ENCODE results near the gene GPN1.
"Not testable (repeated sequence)": the region's sequence is repeated elsewhere in the genome, so short reads cannot be mapped to it uniquely, and the experiment has no call there.

GPN1 gene

DNA sequence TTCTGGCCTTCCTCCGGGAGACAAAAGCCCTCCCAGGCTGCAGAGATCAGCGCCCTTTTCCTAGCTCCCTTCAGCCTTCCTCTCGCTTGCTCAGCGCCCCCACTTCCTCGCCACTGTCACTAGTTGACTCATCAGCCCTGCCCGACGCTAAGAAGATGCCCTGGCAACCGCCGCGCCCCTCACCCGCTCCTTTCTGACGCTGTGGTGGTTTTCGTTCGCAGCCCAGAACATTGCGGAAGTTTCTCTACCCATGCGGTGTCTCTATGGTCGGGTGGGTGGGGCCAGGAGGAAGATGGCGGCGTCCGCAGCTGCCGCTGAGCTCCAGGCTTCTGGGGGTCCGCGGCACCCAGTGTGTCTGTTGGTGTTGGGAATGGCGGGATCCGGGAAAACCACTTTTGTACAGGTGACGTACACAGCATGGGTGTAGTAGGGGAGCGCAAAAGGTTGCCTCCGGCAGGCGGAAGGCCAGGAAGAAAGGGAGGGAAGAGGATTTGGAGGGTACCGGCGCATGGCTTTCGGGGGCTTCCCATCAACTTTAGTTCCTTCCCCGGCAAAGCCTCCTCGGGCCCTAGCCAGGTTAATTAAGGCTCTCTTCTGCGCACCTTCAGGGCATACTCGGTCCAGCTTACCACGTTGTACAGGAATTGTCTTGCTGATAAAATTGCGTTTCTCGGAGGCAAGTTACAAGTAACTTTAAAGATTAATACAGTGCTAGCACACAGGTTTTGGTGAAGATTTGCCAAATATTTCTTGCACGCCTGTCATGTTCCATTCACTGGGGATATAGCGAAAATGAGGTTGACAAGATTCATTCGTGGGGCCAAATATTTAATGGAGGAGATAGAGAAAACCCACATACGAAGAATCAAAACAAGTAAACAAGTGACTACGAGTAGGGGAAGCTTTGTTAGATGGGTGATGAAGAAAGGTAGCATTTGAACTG is at the start of gene GPN1, which contains the start of gene CCDC121:
GPN1 (plus strand) TSS at position 284 of the 943 bp plus-strand sequence; CDS start at position 293, 9 bp downstream.
CCDC121 (minus strand) TSS at position 246 of the 943 bp plus-strand sequence. CDS start 1,213 bp downstream, outside the sequence.
- peak; percentile 87 to 94 (median 89) for DNase-seq

GRCh38 chr2:27581417-27582128 is 47.3 kb upstream of the GPN1 start:
- DNase-seq = no peak

- no peak for DNase-seq
Observed at GRCh38 chr2:27582129-27582694, 46.6 kb upstream of the GPN1 start.

DNA sequence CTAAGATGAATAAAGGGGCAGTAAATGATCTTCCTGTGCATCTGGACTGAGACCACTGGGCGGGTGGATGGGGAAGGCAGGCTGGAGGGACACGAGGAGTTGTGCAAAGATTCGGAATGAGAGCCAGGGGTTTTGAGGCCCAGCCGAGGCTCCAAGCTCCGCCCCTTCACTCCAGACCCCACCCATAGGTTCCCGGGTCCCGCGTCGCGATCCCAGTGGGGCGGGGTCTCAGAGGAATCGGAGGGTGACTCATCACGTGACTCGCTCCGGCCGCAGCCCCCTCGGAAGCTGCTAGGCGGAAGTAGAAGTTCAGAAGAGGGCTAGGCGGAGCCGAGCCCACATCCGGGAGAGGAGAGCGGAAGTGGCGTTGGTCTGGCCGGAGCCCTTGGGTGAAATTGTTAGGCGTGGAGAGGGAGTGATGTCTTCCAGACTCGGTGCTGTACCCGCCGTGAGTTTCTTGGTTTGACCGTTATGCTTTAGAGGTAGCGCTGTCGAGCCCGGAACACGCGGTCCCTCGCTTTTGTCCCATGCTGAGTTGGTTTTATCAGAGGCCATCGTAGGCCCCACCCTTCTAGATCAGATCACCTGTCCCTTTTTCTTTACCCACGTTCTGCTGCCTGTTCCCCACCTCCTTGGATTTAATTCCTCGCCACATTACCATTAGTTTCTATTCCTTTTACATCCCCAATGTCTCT is 46.0 kb upstream of the GPN1 start, which contains the start of gene ZNF512:
ZNF512 (plus strand) TSS at position 348 of the 695 bp plus-strand sequence; CDS start at position 419, 71 bp downstream.
- DNase-seq = peak; percentile 94 to 98 (median 98)

- DNase-seq = peak in 1 of 3 experiments; percentile 32
Observed at GRCh38 chr2:27583390-27583915, 45.4 kb upstream of the GPN1 start.

DNA sequence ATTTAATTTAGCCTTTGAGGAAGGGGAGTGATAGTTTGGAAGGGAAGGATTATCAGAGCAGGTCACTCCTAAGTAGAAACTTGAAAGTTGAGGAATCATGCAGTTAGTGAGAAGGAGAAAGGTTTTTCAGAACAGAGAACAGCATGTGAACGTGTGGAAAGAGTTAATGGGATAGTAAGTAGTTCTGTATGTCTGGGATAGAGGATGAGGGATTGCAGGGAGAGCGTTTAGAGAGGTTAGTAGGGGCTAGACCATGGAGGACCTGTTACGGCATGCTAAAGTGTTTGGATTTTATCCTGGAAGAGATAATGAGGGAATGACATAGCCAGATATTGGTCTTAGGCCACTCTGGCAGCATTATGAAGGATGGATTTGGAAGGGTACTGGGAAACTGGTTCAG is 44.3 kb upstream of the GPN1 start:
- no peak for DNase-seq

GRCh38 chr2:27587025-27587424 is 41.8 kb upstream of the GPN1 start:
- no peak for DNase-seq

DNA sequence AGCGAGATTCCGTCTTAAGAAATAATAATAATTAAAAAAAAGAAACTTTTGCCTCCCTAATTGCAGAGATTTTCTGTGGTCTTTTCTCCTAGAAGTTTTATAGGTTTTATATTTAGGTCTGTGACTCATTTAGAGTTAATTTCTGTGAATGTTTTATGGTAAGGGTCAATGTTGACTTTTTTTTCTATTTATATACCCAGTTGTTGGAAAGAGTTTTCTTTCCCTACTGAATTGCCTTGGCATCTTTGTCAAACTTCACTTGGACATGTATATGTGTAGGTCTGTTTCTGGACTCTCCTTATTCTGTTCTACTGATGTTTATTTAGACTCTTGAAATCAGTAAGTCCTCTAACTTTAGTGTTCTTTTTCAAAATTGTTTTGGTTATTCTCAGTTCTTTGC is 40.5 kb upstream of the GPN1 start:
- no peak for DNase-seq

DNA sequence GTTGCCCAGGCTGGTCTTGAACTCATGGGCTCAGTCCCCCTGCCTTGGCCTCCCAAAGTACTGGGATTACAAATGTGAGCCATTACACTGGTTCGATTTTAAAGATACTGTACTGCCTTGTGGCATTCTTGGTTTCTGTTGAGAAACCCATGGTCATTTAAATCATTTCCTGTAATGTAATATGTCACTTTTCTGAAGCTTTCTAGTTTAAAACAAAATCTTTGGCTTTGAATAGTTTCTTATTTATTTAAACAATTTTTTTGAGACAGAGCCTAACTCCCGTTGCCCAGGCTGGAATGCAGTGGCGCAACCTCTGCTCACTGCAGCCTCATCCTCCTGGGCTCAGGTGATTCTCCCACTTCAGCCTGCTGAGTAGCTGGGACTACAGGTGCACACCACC is 37.1 kb upstream of the GPN1 start:
- DNase-seq = no peak

DNA sequence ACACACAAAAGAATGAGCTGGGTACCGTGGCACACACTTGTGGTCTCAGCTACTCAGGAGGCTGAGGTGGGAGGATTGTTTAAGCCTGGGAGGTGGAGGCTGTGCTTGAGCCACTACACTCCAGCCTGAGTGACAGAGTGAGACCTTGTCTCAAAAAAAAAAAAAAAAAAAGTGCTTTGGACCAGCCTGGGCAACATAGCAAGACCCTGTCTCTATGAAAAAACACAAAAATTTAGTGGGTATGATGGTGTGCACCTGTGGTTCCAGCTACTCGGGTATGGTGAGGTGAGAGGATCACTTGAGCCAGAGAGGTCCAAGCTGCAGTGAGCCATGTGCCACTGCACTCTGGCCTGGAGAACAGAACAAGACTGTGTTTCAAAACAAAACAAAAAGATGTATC is 35.6 kb upstream of the GPN1 start:
- DNase-seq = no peak

GRCh38 chr2:27594020-27594703 is 34.7 kb upstream of the GPN1 start:
- DNase-seq = not testable (repeated sequence)

- DNase-seq = not testable (repeated sequence)
Observed at GRCh38 chr2:27595412-27595811, 33.4 kb upstream of the GPN1 start.

- no peak for DNase-seq
Observed at GRCh38 chr2:27596627-27597026, 32.2 kb upstream of the GPN1 start.

DNA sequence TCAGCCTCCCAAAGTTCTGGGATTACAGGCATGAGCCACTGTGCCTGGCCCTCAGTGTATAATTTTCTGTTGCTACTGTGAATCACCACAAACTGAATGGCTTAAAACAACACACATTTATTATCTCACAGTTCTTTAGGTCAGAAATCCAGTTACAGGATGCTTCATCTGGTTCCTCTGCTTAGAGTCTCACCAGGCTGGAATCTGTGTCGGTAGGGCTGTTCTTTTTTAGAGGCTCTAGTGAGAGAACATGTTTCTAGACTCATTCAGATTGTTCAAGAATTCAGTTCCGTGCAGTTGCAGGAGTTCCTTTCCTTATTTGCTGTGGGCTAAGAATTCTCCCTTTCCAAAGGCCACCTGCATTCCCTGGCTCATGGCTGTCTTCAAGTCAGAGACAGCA is 22.2 kb upstream of the GPN1 start:
- DNase-seq = no peak

GRCh38 chr2:27613985-27614384 is 14.9 kb upstream of the GPN1 start:
- no peak for DNase-seq

DNA sequence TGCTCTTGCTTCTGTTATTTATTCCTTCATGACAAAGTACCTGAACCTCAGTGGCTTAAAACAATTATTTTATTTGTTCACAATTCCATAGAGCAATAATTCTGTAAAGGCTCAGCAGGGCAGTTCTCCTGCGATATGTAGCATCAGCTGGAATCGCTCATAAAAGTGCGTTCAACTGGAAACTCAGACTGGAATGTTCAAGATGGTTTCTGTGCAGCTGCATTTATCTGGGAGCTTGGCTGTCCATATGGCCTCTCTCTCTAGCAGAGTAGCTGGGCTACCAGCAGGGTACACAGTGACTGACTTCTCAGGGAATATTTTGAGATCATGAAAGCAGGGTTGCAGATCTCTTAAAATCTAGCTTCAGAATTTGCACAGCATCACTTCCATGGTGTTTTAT is 13.5 kb upstream of the GPN1 start:
- DNase-seq = no peak

GRCh38 chr2:27621524-27621923 is 7.3 kb upstream of the GPN1 start:
- DNase-seq = no peak

GRCh38 chr2:27622921-27623384 is 5.9 kb upstream of the GPN1 start:
- no peak for DNase-seq

- no peak for DNase-seq
Observed at GRCh38 chr2:27624943-27625342, 3.9 kb upstream of the GPN1 start.

DNA sequence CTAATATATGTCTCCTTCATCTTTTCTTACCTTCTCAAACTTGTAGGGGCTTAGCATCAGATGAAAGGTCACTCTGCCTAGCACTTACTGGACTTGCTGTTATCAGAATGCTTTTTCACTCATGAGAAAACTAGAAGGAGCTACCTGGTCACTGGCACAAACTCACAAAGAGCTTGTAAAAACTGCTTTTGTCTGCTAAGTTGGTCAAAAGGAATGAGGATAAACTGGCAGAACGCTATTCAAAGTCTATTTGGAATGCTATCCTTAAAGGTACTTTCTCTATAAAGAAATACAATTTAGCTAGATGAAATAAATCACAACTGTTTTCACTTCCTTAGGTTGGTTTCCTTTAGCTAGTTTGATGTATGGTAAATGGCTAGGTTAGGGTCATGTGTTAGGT is 2.5 kb upstream of the GPN1 start:
- DNase-seq = not testable (repeated sequence)

DNA sequence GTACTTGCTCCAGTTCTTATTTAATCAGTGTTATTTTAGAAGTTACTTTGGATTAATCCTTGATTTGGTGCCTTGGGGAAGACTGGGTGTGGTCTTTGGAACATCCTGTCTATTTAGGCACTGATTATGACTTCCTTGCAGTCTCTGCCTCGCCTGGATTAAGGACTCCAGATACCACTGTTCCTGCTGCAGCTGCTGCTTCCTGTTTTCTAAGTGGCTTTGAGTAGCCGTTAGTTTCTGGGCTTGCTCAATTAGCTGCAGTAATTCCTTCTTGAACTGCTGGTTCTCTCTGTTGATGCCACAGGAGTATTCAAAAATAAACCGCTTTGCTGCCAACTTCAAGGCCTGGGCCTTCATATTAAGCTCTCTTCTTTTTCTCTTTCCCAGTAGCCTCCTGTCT is 1.9 kb upstream of the GPN1 start:
- DNase-seq = not testable (repeated sequence)
